Body of pancreas (tissue), 4 donors: ENCODE data around the gene ARSB. TPM values are rescaled to one million over a fixed set of nuclear protein-coding genes. Genes with fewer than 3 reads are reported as not detected.
"Not testable (repeated sequence)": the region's sequence is repeated elsewhere in the genome, so short reads cannot be mapped to it uniquely, and the experiment has no call there.

ENCODE experiments used
- ATAC-seq: fragments of 150-250 bp; one replicate; pipeline ENCODE4 v1.9.1; 2016
- DNase-seq, 4 donors: peaks; one replicate each; pipeline ENCODE4 v3.0.0-alpha.2; 2019
- H3K27ac ChIP-seq, 4 donors: fragments of 200-600 bp; sonication (generic); 1 replicate in 3 of 4; 2 replicates in 1 of 4; pipeline versions ENCODE4 v1.5.1 to v1.6.1; 2016 to 2019; ENCODE audit warnings: mild to moderate bottlenecking in 1 of 4, mixed read lengths in 1 of 4, moderate library complexity in 1 of 4
- H3K27me3 ChIP-seq, 2 donors: fragments of 200-600 bp; sonication (generic); one replicate each; pipeline ENCODE4 v1.6.0; 2016; ENCODE audit warnings: mild to moderate bottlenecking in 1 of 2
- H3K36me3 ChIP-seq, 2 donors: fragments of 200-600 bp; sonication (generic); replicated peaks in 1 of 2; 2 replicates each; pipeline ENCODE4 v1.5.1; 2016; ENCODE audit warnings: low read depth in 2 of 2; ENCODE audit not compliant: insufficient read depth in 1 of 2
- H3K4me1 ChIP-seq: fragments of 200-600 bp; sonication (generic); one replicate; pipeline ENCODE4 v1.6.0; 2016
- H3K4me3 ChIP-seq, 2 donors: fragments of 200-600 bp; sonication (generic); 1 replicate in 1 of 2; 2 replicates in 1 of 2; pipeline ENCODE4 v1.5.1; 2016 to 2019
- H3K9me3 ChIP-seq, 3 donors: fragments of 200-600 bp; sonication (generic); 1 replicate in 2 of 3; 2 replicates in 1 of 3; pipeline ENCODE4 v1.5.1; 2016
- CTCF ChIP-seq, 7 experiments: fragments of 450-650 bp in 4 of 7; fragments of 200-600 bp in 3 of 7; sonication (generic) in 3 of 7; IDR thresholded peaks; one replicate each; pipeline ENCODE4 v1.5.1; 2016 to 2019; ENCODE audit warnings: antibody characterized with exemption in 7 of 7
- POLR2A ChIP-seq, 3 donors: fragments of 450-650 bp; IDR thresholded peaks; one replicate each; pipeline ENCODE4 v1.6.1; 2016; ENCODE audit warnings: antibody characterized with exemption in 3 of 3, mild to moderate bottlenecking in 2 of 3
- WGBS, 2 donors: methylation state at CpG; one replicate each; pipeline ENCODE4 v1.1.5; 2017; 5-methylcytosine and 5-hydroxymethylcytosine counted together
- intact Hi-C: fragments of 100-400 bp; cut with DNase I; formaldehyde crosslinking; loops from one replicate; pipeline ENCODE4 v1.15.1; 2023
- total RNA-seq, 2 donors: library from RNA; depleted of rRNA; stranded (reverse); fragments of >200 nt; gene quantifications; one replicate each; pipeline ENCODE4 v1.1.0, GENCODE V29; 2016

Gene ARSB
- total RNA-seq, 2 donors from 2014 or later: 9.9 to 12.2 TPM

DNA sequence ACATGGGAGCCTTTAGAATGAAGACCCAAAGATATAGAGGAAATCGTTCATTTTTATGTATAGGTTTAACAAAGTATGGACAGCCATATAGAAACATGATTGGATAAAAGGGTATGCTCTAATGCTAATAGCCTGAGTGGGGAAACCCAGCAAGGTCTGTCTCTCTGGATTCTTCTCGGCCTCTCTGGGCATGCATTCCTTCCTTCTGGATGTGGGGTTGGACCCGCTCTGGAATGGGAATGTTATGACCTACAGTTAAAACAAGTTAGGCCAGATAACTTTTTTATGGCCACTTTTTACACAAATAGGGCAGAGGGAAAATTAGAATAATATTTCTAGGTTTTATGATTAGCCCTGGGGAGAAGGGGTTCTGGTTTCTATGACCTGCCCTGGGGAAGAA is 103.2 kb downstream of the ARSB start:
- H3K27ac ChIP-seq: no peak overlapping the region
- H3K27me3 ChIP-seq: no peaks in the 10 kb centered on the region
- no peak for DNase-seq
- intact Hi-C loops: no loop called here
- WGBS, 2 donors: 91 to 96% methylated on average over 3 of the region's 3 CpGs
- no peak overlapping the region for H3K4me3 ChIP-seq
- H3K9me3 ChIP-seq: no peaks in the 10 kb centered on the region
- no peak for ATAC-seq
- TF ChIP-seq POLR2A (IDR thresholded peaks at IDR 0.05): no peak
- TF ChIP-seq CTCF (IDR thresholded peaks at IDR 0.05): no peak
- H3K4me1 ChIP-seq: no peaks in the 10 kb centered on the region
- H3K36me3 ChIP-seq: no peaks in the 10 kb centered on the region

- no peak for DNase-seq
- 92% methylated on average over 10 of the region's 10 CpGs for WGBS, 2 donors
- Histone ChIP-seq H3K4me3 (no peak overlapping the region), H3K27ac (no peak overlapping the region), H3K27me3 (no peaks in the 10 kb centered on the region), H3K36me3 (no peaks in the 10 kb centered on the region), H3K9me3 (no peaks in the 10 kb centered on the region), H3K4me1 (no peaks in the 10 kb centered on the region)
- intact Hi-C loops: no loop called here
- no peak for ATAC-seq
- TF ChIP-seq POLR2A (IDR thresholded peaks at IDR 0.05): no peak
- TF ChIP-seq CTCF (IDR thresholded peaks at IDR 0.05): no peak
Observed at GRCh38 chr5:78879516-78879915, 105.6 kb downstream of the ARSB start.

GRCh38 chr5:78866076-78866475 is 119.0 kb downstream of the ARSB start:
- H3K4me1 ChIP-seq, intact Hi-C loops, ATAC-seq, H3K27me3 ChIP-seq, H3K4me3 ChIP-seq, H3K9me3 ChIP-seq, H3K27ac ChIP-seq, DNase-seq, H3K36me3 ChIP-seq: not testable (repeated sequence)
- 89 to 100% methylated on average over 2 of the region's 2 CpGs for WGBS, 2 donors

DNA sequence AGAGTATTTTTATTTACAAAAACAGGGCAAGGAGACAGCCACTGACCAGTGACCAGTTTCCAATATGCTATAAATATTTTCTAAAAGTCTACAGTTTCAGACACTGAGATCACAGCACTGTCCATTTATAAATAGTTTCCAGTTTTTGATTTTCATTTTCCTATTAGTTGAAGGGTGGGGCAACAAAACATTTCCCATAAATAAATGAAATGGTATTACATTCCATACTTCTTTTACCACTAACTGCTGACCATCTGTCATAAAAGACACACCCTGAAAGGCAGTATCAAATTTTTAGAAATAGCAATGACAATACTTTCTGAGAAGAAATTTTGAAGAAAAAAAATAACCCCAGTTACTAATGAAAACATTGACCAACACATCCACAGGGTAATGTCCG is 126.7 kb downstream of the ARSB start:
- no peak for DNase-seq
- TF ChIP-seq CTCF (IDR thresholded peaks at IDR 0.05) (no peak), POLR2A (IDR thresholded peaks at IDR 0.05) (no peak)
- WGBS, 2 donors: 59 to 67% methylated on average over 1 of the region's 1 CpG

GRCh38 chr5:78855026-78855425 is 130.1 kb downstream of the ARSB start:
- ATAC-seq (no peak), DNase-seq (no peak)
- H3K4me3 ChIP-seq: no peak overlapping the region
- H3K27ac ChIP-seq: no peak overlapping the region
- no peaks in the 10 kb centered on the region for H3K27me3 ChIP-seq
- H3K9me3 ChIP-seq: no peaks in the 10 kb centered on the region
- intact Hi-C loops: no loop called here
- 92 to 100% methylated on average over 2 of the region's 2 CpGs for WGBS, 2 donors
- no peaks in the 10 kb centered on the region for H3K4me1 ChIP-seq
- H3K36me3 ChIP-seq: no peaks in the 10 kb centered on the region
- TF ChIP-seq CTCF (IDR thresholded peaks at IDR 0.05) (no peak), POLR2A (IDR thresholded peaks at IDR 0.05) (no peak)

More for the DNA sequence above, 126.7 kb downstream of the ARSB start:
- Histone ChIP-seq H3K27me3 (no peaks in the 10 kb centered on the region), H3K4me1 (no peaks in the 10 kb centered on the region), H3K4me3 (no peak overlapping the region), H3K36me3 (no peaks in the 10 kb centered on the region), H3K27ac (no peak overlapping the region), H3K9me3 (no peaks in the 10 kb centered on the region)
- intact Hi-C loops: no loop called here
- no peak for ATAC-seq

- H3K4me3 ChIP-seq, H3K4me1 ChIP-seq, H3K27ac ChIP-seq, intact Hi-C loops, DNase-seq, ATAC-seq, H3K36me3 ChIP-seq, H3K9me3 ChIP-seq, H3K27me3 ChIP-seq: not testable (repeated sequence)
- WGBS, 2 donors: 94 to 96% methylated on average over 4 of the region's 4 CpGs
Observed at GRCh38 chr5:78851891-78852290, 133.2 kb downstream of the ARSB start.
